Motor neuron (in vitro differentiated cells): ENCODE measurements around the gene OR6S1. TPM values are rescaled to one million over a fixed set of nuclear protein-coding genes. Genes with fewer than 3 reads are reported as not detected.
A peak's percentile ranks its signal among the peaks of the same experiment; 100 is the strongest.

Experiments
- ATAC-seq, 8 experiments: fragments of 200-7000 bp; cut with Tn5 transposase; replicated peaks in 6 of 8; 2 replicates each; pipeline ENCODE4 v1.8.0; 2021; ENCODE audit warnings: mild to moderate bottlenecking in 8 of 8, moderate library complexity in 8 of 8
- H3K27ac ChIP-seq, 2 donors: fragments of 250-450 bp; sonication (Bioruptor Pico); 2 replicates each; pipeline ENCODE4 v1.9.0; 2021; ENCODE audit warnings: antibody characterized with exemption in 2 of 2, mild to moderate bottlenecking in 2 of 2, moderate library complexity in 1 of 2
- H3K4me1 ChIP-seq, 2 donors: fragments of 250-450 bp; sonication (Bioruptor Pico); replicated peaks in 1 of 2; 2 replicates each; pipeline ENCODE4 v1.6.1; 2021; ENCODE audit warnings: antibody characterized with exemption in 2 of 2, mild to moderate bottlenecking in 2 of 2, moderate library complexity in 1 of 2
- H3K4me3 ChIP-seq, 5 donors: fragments of 250-450 bp; sonication (Bioruptor Pico); 2 replicates each; pipeline ENCODE4 v1.9.0; 2021; ENCODE audit warnings: antibody characterized with exemption in 5 of 5, mild to moderate bottlenecking in 5 of 5, moderate library complexity in 4 of 5
- WGBS, 10 experiments: fragments of 450-650 bp; shearing (Covaris generic); methylation state at CpG; one replicate each; pipeline ENCODE4 v1.0.0; 2022; 5-methylcytosine and 5-hydroxymethylcytosine counted together
- in situ Hi-C, 9 experiments: fragments of 400-800 bp; cut with MboI; loops; one replicate each; pipeline ENCODE4 v1.15.0; 2021; ENCODE audit warnings: low sequenced_read_pairs in 9 of 9, low pct_unique_long_range_greater_than_20kb in 2 of 9; ENCODE audit not compliant: unreplicated experiment in 9 of 9
- total RNA-seq, 8 experiments: library from RNA; unstranded; fragments of 300-600 nt; gene quantifications; 2 replicates each; pipeline versions ENCODE4 v1.2.3 to v1.2.4, GENCODE V29; 2022

Gene OR6S1
- total RNA-seq, 8 experiments from 2014 or later: 0.28 TPM; not detected in 7

- H3K4me1 ChIP-seq: no peaks in the 10 kb centered on the region
- no peak overlapping the region for H3K4me3 ChIP-seq
- ATAC-seq: no peak
- in situ Hi-C loops: no loop called here
- WGBS, 10 experiments: 48 to 83% (median 72%) methylated on average over 1 to 7 of the region's 7 CpGs; no CpG with 5 or more reads in 2 of the 10 experiments
- H3K27ac ChIP-seq: no peak overlapping the region
These were observed 691 bp upstream of the OR6S1 start for GRCh38 chr14:20642182-20642581.

- H3K4me1 ChIP-seq: no peaks in the 10 kb centered on the region
These were observed 8.4 kb downstream of the OR6S1 start for GRCh38 chr14:20632831-20633691.

GRCh38 chr14:20632448-20632830, 9.1 kb downstream of the OR6S1 start:
- WGBS, 10 experiments: 0 to 10% (median 1%) methylated on average over 2 to 16 of the region's 19 CpGs; no CpG with 5 or more reads in 4 of the 10 experiments
- peak in 6 of 8 experiments; percentile 3 to 20 (median 16) for ATAC-seq
- in situ Hi-C loops: no loop called here
- Histone ChIP-seq H3K4me3 (peak overlapping the region; percentile 15 to 41 (median 39)), H3K27ac (no peak overlapping the region), H3K4me1 (no peaks in the 10 kb centered on the region)

More at GRCh38 chr14:20632831-20633691, 8.4 kb downstream of the OR6S1 start:
- Histone ChIP-seq H3K4me3 (peak overlapping the region; percentile 15 to 41 (median 39)), H3K27ac (no peak overlapping the region)
- 0 to 7% (median 1%) methylated on average over 3 to 35 of the region's 45 CpGs for WGBS, 10 experiments
- ATAC-seq: peak; percentile 74 to 86 (median 78)
- in situ Hi-C loops: no loop called here

- 0 to 7% (median 0%) methylated on average over 1 to 14 of the region's 18 CpGs; no CpG with 5 or more reads in 2 of the 10 experiments for WGBS, 10 experiments
- Histone ChIP-seq H3K4me3 (peak overlapping the region; percentile 6 to 41 (median 39)), H3K4me1 (no peaks in the 10 kb centered on the region), H3K27ac (no peak overlapping the region)
- in situ Hi-C loops: no loop called here
- ATAC-seq: peak; percentile 21 to 56 (median 39)
These were observed 9.6 kb downstream of the OR6S1 start for GRCh38 chr14:20631880-20632389.

- H3K27ac ChIP-seq: no peak overlapping the region
- WGBS, 10 experiments: 0 to 7% (median 2%) methylated on average over 2 to 18 of the region's 19 CpGs
- ATAC-seq: peak; percentile 18 to 44 (median 36)
- H3K4me3 ChIP-seq: peak overlapping the region; percentile 6 to 41 (median 39)
- in situ Hi-C loops: no loop called here
- H3K4me1 ChIP-seq: no peaks in the 10 kb centered on the region
These were observed 10.2 kb downstream of the OR6S1 start for GRCh38 chr14:20631023-20631879.

GRCh38 chr14:20630340-20631022, 11.0 kb downstream of the OR6S1 start:
- Histone ChIP-seq H3K4me1 (no peaks in the 10 kb centered on the region), H3K4me3 (peak overlapping the region; percentile 5 to 41 (median 39)), H3K27ac (no peak overlapping the region)
- in situ Hi-C loops: no loop called here
- peak; percentile 13 to 40 (median 30) for ATAC-seq
- 0 to 4% (median 2%) methylated on average over 1 to 19 of the region's 23 CpGs for WGBS, 10 experiments

GRCh38 chr14:20628063-20628854, 13.2 kb downstream of the OR6S1 start:
- no peak overlapping the region for H3K27ac ChIP-seq
- 8 to 54% (median 26%) methylated on average over 3 to 10 of the region's 10 CpGs for WGBS, 10 experiments
- no peaks in the 10 kb centered on the region for H3K4me1 ChIP-seq
- no peak overlapping the region for H3K4me3 ChIP-seq
- in situ Hi-C loops: no loop called here
- no peak for ATAC-seq

GRCh38 chr14:20627346-20628027, 14.0 kb downstream of the OR6S1 start:
- in situ Hi-C loops: no loop called here
- ATAC-seq: no peak
- H3K27ac ChIP-seq: no peak overlapping the region
- H3K4me1 ChIP-seq: no peaks in the 10 kb centered on the region
- WGBS, 10 experiments: 13 to 50% (median 36%) methylated on average over 1 to 5 of the region's 5 CpGs; no CpG with 5 or more reads in 1 of the 10 experiments
- no peak overlapping the region for H3K4me3 ChIP-seq

GRCh38 chr14:20626274-20626673, 15.2 kb downstream of the OR6S1 start:
- WGBS, 10 experiments: 0 to 91% (median 22%) methylated on average over 1 to 10 of the region's 12 CpGs; no CpG with 5 or more reads in 2 of the 10 experiments
- no peak overlapping the region for H3K27ac ChIP-seq
- no peak for ATAC-seq
- in situ Hi-C loops: no loop called here
- H3K4me1 ChIP-seq: no peaks in the 10 kb centered on the region
- H3K4me3 ChIP-seq: peak overlapping the region in 2 of 5 donors; percentile 13 to 20

GRCh38 chr14:20624495-20625070, 16.9 kb downstream of the OR6S1 start:
- Histone ChIP-seq H3K27ac (no peak overlapping the region), H3K4me1 (no peaks in the 10 kb centered on the region), H3K4me3 (peak overlapping the region in 3 of 5 donors; percentile 20 to 26 (median 22))
- ATAC-seq: peak in 6 of 8 experiments; percentile 9 to 58 (median 38)
- WGBS, 10 experiments: 0 to 46% (median 13%) methylated on average over 1 to 18 of the region's 22 CpGs
- in situ Hi-C loops: loop anchor here in 4 of 9 experiments (25.0 kb wide), 1 partner anchor 287 kb away; the partner anchor contains the start of genes CCNB1IP1 (in 4 of the 4) and PARP2 (in 4 of the 4)

- Histone ChIP-seq H3K4me1 (no peaks in the 10 kb centered on the region), H3K4me3 (no peak overlapping the region), H3K27ac (no peak overlapping the region)
- ATAC-seq: no peak
- in situ Hi-C loops: loop anchor here in 4 of 9 experiments (25.0 kb wide), 1 partner anchor 286 kb away; the partner anchor contains the start of genes CCNB1IP1 (in 4 of the 4) and PARP2 (in 4 of the 4)
- WGBS, 10 experiments: 25 to 92% (median 61%) methylated on average over 1 to 13 of the region's 15 CpGs; no CpG with 5 or more reads in 2 of the 10 experiments
These were observed 17.7 kb downstream of the OR6S1 start for GRCh38 chr14:20623798-20624197.
